AG08395 (cell line): ENCODE results near the gene RETN.

ENCODE experiments used
- DNase-seq: peaks from one replicate; pipeline ENCODE4 v3.0.0; 2012; ENCODE audit warnings: mixed read lengths, low spot score

Gene RETN

GRCh38 chr19:7709932-7710460 is 41.1 kb downstream of the RETN start:
- DNase-seq = no peak

- no peak for DNase-seq
Measured at GRCh38 chr19:7710616-7711015, 41.8 kb downstream of the RETN start.

GRCh38 chr19:7715671-7716070 is 46.8 kb downstream of the RETN start:
- DNase-seq = no peak

GRCh38 chr19:7716762-7717161 is 47.9 kb downstream of the RETN start:
- DNase-seq = no peak

GRCh38 chr19:7718668-7719067 is 49.8 kb downstream of the RETN start:
- DNase-seq = no peak
